AG20443 (cell line): ENCODE results near the gene TOP1.
"Not testable (repeated sequence)": the region's sequence is repeated elsewhere in the genome, so short reads cannot be mapped to it uniquely, and the experiment has no call there.

ENCODE experiments used
- DNase-seq: peaks from one replicate; pipeline ENCODE4 v3.0.0; 2012; ENCODE audit warnings: low spot score, mixed read lengths

Gene TOP1

GRCh38 chr20:41131594-41132387 is 103.2 kb downstream of the TOP1 start:
- no peak for DNase-seq

- DNase-seq, result not testable (repeated sequence)
These were observed 103.8 kb downstream of the TOP1 start for GRCh38 chr20:41132388-41132775.

GRCh38 chr20:41133709-41134361 is 105.2 kb downstream of the TOP1 start:
- no peak for DNase-seq

- DNase-seq, result no peak
These were observed 106.0 kb downstream of the TOP1 start for GRCh38 chr20:41134362-41135186.

- peak; percentile 28 for DNase-seq
These were observed 106.7 kb downstream of the TOP1 start for GRCh38 chr20:41135187-41135887.

GRCh38 chr20:41135888-41136679 is 107.5 kb downstream of the TOP1 start:
- no peak for DNase-seq

GRCh38 chr20:41136680-41137613 is 108.3 kb downstream of the TOP1 start, which contains the start of gene PLCG1:
TSS of gene PLCG1 (plus strand) at chr20:41137543. CDS start at chr20:41137642, 99 bp downstream.
- DNase-seq, result peak; percentile 99

- peak; percentile 83 for DNase-seq
These were observed 109.2 kb downstream of the TOP1 start for GRCh38 chr20:41137614-41138474.

GRCh38 chr20:41138475-41139226 is 110.0 kb downstream of the TOP1 start:
- DNase-seq, result peak; percentile 40

GRCh38 chr20:41139227-41140093 is 110.8 kb downstream of the TOP1 start:
- DNase-seq, result no peak

GRCh38 chr20:41140226-41141133 is 111.9 kb downstream of the TOP1 start:
- DNase-seq, result no peak

GRCh38 chr20:41141153-41141815 is 112.7 kb downstream of the TOP1 start:
- no peak for DNase-seq

- no peak for DNase-seq
These were observed 113.6 kb downstream of the TOP1 start for GRCh38 chr20:41142245-41142644.

GRCh38 chr20:41142919-41143318 is 114.3 kb downstream of the TOP1 start:
- no peak for DNase-seq

- no peak for DNase-seq
These were observed 114.7 kb downstream of the TOP1 start for GRCh38 chr20:41143354-41143753.

GRCh38 chr20:41145317-41145716 is 116.7 kb downstream of the TOP1 start:
- DNase-seq, result no peak
